Activated T-helper 1 cell treated with anti-CD3 and anti-CD28 coated beads, Interleukin-2, amount 50 U/mL, for 16 hours (primary cell): Measurements from ENCODE around the gene WDR46.

Experiments
- DNase-seq, 2 donors: peaks; one replicate each; pipeline ENCODE4 v3.0.0-alpha.2; 2020; ENCODE audit warnings: low read depth in 1 of 2, low spot score in 1 of 2

Gene WDR46, protein sequence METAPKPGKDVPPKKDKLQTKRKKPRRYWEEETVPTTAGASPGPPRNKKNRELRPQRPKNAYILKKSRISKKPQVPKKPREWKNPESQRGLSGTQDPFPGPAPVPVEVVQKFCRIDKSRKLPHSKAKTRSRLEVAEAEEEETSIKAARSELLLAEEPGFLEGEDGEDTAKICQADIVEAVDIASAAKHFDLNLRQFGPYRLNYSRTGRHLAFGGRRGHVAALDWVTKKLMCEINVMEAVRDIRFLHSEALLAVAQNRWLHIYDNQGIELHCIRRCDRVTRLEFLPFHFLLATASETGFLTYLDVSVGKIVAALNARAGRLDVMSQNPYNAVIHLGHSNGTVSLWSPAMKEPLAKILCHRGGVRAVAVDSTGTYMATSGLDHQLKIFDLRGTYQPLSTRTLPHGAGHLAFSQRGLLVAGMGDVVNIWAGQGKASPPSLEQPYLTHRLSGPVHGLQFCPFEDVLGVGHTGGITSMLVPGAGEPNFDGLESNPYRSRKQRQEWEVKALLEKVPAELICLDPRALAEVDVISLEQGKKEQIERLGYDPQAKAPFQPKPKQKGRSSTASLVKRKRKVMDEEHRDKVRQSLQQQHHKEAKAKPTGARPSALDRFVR

DNA sequence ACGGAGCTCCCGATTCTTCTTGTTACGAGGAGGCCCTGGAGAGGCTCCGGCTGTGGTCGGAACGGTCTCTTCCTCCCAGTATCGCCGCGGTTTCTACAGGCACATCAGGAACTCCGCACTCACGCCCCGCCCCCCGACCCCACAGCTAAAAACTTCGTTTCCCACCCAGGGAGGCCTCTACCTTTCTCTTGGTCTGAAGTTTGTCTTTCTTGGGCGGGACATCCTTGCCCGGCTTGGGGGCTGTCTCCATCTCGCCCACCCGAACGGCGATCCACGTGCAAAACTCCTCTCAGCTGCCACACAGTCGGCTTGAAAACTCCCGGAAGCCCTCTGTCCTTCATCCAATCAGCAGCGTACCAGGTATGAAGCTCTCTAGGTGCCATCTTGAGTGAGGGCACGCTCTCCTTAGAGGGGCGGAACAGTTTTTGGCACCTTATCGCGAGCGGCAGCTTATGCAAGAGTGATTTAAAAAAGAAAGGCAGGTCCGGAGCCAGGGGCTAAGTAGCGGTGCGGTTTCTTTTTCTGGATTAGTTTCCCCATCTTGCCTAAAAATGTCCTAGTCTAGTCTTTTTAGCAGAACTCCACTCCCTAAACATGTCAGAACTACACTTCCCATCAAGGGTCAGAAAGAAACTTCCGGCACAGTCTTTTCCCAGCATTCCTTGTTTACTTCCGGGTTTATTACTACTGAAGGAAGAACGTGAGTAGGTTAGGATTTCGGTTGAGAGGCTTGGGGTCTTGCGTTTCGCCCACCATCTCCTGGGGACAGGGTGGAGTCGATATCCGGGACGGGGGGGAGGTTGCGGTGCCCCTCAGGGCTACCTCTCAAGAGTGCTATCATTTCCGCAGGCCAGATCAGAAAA, at the start of gene WDR46, which contains the start of gene PFDN6:
Gene WDR46, minus strand, starts transcription at position 319 of the 863 bp plus-strand sequence. Its CDS starts 69 bp downstream, at position 250.
Gene PFDN6, plus strand, starts transcription at position 681 of the 863 bp plus-strand sequence. CDS start 256 bp downstream, outside the sequence.
- DNase-seq: peak; percentile 55 to 63

DNA sequence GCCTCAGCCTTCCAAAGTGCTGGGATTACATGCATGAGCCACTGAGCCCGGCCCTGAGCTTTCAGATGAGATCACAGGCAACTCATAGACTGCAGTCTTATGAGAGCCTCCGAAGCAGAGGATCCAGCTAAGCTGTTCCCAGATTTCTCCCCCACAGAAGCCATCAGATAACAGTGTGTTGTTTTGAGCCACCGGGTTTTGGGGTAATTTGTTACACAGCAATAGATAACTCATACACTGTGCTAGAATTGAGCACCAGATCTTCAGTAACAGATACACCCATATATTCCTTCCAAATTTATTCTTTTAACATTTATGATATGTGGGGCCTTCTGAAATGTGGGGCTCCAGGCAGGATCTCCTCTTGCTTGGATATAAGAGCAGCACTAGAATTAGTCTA, 47.5 kb upstream of the WDR46 start:
- DNase-seq: no peak

DNA sequence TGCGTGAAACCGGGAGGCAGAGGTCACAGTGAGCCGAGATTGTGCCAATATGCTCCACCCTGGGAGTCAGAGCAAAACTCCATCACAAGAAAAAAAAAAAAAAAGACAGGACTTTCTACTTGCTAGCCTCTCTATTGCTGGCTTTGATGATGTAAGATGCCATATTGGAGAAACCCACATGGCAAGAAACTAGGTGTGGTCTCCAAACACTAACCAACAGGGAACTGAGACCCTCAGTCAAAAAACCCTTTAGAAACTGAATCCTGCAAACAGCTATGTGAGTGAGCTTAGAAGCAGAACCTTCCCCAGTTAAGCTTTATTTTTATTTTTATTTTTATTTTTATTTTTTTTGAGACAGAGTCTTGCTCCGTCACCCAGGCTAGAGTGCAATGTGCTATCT, 46.9 kb upstream of the WDR46 start:
- DNase-seq: no peak

DNA sequence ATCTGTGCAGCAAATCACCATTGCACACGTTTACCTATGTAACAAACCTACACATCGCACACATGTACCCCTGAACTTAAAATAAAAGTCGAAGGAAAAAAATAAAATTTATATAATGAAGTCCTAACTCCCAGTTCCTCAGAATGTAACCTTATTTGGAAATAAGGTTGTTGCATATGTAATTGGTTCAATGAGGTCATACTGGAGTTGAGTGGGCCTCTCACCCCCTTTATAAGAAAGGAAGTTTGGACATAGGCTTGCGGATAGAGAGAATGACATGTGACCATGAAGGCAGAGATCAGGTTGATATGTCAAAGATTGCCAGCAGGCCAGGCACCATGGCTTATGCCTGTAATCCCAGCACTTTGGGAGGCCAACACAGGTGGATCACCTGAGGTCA, 44.6 kb upstream of the WDR46 start:
- no peak for DNase-seq

DNA sequence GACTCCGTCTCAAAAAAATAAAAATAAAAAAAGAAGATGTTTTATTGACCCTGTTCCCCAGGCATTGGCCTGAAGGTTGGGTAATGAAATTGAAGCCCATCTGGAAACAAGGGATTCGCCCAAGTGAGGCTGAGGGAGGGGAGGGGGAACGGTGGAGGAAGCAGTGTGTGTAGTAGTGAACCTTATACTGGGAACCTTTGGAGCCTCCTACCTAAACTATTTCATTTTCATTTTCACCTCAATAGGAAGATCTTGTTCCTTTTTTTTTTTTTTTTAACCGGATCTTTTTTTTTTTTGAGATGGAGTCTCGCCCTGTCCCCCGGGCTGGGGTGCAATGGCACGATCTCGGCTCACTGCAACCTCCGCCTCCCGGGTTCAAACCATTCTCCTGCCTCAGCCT, 41.7 kb upstream of the WDR46 start:
- no peak for DNase-seq

DNA sequence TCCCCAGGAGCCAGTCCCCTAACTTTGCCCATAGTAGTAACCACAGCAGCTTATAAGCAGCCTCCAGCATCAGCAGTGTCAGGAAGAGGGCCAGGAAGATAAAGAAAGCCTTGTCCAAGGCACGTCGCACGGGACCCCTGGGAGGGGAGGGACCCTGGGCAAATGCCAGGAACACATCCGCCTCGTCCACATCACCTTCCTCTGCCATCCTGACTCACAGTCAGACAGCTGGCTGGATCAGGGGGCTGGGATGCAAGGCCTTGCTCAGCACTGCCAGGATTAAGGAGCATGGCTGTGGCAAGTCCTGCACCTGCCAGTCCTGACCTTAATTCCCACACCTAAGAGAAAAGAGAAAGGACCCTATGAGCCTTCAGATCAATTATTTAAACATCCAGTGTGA, 40.0 kb upstream of the WDR46 start:
- no peak for DNase-seq

DNA sequence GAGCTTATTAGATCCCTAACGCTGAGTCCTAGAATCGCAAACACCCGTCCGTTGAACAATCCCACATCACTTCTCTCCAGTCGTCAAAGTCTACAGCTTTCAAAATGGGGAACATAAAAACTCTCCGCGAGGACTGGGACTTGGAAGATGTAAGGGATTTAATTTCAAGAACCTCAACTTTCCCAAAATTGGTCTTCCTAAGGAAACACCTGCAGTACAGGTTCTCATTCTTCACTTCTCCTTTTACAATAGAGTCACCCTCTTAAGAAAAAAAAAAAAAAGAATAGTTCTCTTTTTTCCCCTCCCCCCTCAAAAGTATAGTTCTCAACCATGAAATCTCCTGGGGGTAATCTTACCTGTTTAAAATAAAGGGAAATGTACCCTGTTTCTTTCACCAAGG, 35.1 kb upstream of the WDR46 start:
- DNase-seq: no peak

DNA sequence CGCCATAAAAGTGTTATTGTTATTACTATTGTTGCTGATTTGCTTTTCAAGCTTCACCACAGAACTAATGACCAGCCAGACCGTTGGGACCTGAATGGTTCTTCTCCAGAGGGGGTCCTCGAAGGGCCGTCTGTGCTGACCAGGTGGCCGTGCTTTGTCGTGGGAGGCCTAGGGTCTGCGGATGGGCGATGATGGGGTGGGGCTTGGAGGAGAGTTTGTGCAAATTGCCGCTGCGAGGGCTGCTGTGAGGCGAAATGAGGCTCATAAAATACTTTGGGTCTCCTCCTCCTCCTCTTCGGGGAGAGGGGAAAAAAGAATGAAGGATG, 34.5 kb upstream of the WDR46 start:
- DNase-seq: no peak

DNA sequence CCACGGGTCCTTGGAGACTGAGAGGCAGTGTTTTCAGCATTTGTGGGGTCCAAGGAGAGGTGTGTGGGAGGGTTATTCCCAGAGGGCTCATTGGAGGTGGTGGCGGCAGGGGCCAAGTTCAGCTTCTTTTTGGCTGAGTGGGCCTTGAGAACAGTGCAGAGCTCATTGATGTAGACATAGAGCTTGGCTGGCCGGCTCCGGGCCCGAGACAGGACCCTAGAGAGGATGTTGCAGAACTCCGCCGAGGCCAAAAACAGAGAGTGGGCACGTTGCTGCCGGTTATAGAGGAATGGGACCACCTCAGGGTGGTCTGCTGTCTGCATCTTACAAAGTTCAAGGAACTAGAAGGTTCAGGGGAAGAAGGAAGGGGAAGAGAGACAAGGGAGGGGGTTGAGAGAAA, 32.2 kb upstream of the WDR46 start:
- no peak for DNase-seq

DNA sequence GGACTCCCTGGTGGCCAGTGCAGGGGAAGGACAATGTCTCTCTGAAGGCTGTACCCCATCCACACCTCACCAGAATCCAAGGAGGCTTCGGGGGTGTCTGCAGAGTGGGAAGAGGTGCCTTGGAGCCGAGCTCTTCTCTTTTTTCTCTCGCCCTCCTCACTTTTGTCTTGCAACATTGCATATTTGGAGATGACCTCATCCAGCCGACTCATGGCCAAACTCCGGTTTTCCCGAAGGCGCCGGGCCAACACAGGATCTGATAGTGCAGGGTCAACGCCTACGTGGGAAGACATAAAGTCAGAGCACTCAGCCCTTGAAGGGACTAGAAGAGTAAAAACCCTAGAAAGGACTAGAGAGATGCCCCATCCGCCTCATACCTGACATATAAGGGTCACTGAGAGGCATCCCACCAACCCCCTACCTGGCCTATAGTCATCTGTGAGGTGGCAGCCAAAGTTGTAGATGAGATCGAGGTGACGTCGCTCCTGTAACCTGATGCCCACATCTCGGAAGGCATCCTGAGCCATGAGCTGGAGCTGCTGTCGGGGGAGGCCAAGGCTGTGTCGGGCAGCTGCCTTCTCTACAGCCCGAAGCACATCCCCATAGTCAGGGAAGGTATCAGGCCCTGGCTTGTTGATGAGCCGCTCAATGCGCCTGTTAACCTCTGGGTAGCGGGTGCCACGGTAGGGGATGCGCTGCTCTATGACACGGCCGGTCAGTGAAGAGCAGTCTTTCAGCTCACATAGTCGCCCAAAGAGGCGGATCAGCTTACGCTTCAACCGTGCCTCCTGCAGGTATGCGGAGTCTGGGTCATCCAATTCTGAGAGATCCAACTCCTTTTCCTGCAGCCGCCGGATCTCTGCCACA, 31.5 kb upstream of the WDR46 start:
- DNase-seq: no peak

DNA sequence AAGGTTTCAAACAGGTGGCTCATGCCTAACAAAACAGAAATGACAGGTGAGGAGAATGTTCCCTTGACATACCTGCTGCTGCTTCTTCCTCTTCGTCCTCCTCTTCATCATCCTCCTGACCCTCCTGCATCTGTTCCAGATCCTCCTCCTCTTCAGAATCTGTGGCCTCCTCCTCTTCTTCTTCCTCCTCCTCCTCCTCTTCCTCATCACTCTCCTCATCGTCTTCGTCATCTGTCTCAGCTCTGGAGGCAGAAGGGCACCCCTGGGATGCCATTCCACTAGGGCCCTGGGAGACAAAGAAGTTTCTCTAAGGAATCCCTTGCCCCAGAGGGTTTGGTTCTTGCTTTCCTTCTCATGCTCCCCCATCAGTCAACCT, 30.9 kb upstream of the WDR46 start:
- no peak for DNase-seq

DNA sequence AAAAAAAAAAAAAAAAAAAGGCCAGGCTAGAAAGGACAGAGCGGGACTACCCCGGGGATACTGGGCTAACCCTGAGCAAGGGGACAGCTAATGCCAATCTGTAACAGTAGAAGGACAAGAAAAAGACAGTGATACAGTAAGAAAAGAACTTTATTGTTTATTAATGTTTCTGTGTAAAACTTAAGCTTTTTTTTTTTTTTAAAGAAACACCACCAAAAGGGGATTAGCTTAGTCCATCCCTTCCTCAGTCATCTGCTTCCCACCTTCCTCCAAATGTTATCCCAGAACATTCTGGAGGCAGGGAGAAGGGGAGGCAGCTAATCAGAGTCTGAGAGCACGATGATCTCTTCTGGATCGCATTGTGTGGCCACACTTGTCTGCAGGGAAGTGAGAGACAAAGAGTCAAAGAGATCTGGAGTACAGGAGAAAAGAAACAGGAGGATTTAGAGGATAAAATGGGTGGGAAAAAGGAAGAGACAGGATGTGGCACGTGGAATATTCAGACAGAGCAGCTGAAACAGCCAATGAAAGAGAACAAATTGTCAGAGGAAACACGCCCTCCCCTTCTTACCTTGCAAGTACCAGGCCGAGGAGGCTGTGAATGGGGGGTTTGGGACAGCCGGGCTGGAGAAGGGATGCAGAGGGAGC, 29.5 kb upstream of the WDR46 start:
- no peak for DNase-seq

DNA sequence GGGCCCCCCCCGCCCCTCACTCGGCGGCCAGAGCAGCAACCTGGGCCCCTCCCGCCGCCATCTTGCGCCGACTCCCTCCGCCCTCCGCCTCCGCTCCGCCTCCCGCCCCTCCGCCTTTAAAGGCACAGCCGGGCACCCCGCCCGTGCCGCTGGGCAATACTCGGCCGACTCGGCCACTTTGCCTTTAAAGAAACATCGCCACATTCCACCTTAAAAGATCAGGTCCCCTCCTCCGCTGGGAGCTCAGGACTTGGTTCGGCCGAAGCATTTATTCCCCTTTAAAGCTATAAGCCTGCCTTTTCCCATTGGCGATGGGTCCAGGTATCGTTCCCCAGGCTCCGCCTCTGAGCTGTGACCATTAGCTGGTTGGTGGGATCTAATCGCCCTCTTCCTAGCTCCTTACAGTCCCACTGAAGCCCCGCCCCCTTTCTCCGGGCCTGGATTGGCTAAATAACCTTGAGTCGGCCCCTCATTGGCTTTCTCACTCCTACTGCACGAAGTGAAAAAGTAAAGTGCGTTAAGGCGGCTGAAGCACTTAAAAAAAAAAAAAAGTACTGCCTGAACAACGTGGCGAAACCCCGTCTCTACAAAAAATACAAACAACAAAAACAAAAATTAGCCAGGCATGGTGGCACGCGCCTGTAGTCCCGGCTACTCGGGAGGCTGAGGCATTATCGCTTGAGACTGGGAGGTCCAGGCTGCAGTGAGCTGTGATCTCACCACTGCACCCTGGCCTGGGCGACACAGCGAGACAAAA, 28.8 kb upstream of the WDR46 start, which contains the start of gene ZBTB22:
Gene ZBTB22, minus strand, starts transcription at position 76 of the 757 bp plus-strand sequence. CDS start 828 bp downstream, outside the sequence.
- peak; percentile 88 to 89 for DNase-seq

DNA sequence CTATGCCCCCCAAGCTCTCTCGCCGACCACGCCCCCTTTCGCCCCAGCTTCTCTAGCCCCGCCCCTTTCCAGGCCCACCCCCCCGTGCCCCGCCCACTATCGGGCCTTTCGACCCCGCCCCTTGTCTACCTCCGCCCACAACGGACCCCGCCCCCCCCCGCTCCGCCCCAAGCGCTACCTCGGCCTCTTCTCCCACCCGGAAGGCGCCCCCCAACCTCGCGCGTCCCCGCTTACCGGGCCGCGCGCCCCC, 28.3 kb upstream of the WDR46 start:
- DNase-seq: peak in 1 of 2 donors; percentile 35

DNA sequence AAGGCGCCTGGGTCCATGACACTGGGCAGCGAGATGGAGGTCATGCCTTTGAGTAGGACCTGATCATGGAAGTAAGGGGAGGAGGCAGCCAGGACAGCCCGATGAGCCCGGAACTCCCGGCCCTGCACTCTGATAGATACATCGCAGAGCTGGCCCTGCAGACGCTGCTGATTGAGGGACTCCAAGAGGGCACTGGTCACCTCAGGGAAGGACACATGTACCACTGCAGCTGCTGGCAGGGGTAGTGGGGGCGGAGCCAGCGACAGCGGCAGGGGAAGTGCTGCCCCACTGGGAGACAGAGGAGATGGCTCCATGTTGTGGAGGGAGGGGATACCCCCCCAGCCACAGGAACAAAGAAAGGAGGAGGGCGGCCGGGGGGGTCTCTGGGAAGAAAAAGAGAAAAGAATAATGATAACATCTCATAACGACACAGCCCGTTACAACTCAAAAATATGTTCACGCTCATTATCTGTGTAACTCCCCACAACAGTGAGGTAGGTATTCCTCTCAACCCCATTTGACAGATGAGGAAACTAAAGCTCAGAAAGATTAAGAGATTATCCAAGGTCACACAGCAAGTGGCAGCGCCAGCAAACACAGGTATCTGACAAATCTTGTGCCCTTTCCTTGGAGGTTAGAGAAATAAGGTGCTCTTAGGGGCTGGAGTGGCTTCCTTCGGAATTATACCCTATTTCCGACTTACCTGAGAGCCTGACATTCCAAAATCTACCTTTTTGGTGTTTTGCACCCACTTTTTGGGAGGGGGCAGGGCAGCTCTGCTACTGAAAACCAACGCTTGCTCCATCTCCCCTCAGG, 27.8 kb upstream of the WDR46 start:
- no peak for DNase-seq

DNA sequence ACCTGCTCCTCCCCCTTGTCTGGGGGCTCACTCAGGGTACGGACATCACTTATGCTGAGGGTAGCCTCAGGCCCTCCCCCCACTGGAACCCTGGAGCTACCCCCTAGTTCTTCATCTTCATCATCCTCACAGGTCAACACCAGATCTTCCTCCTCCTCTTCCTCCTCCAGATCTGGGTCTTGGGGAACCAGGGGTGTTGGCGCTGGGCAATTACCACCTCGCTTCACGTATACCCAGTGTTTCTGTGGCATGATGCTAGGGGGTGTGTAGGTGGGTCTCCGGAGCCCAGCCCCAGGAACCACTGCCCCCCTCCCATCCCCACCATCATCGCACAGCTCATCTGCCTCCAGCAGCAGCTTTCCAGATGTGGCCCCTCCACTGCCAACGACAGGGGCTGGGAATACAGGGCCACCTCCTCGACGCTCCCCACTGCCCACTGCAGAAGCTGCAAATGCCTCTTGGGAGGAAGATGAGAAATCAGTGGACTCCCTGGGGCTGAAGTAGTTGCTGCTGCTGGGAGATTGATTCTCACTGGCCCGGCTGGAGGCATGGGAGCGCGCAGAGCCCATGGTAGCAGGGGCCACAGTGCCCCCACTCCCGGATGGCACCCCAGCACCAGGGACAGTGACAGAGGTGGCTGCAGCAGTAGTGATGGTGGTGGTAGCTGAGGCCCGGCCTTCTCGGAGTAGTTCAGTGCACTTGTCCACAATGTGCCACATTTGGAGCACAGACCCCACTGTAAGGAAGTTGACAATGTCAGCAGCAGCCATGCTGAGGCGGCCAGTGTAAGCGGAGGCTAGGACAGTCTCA, 27.0 kb upstream of the WDR46 start:
- DNase-seq: no peak

DNA sequence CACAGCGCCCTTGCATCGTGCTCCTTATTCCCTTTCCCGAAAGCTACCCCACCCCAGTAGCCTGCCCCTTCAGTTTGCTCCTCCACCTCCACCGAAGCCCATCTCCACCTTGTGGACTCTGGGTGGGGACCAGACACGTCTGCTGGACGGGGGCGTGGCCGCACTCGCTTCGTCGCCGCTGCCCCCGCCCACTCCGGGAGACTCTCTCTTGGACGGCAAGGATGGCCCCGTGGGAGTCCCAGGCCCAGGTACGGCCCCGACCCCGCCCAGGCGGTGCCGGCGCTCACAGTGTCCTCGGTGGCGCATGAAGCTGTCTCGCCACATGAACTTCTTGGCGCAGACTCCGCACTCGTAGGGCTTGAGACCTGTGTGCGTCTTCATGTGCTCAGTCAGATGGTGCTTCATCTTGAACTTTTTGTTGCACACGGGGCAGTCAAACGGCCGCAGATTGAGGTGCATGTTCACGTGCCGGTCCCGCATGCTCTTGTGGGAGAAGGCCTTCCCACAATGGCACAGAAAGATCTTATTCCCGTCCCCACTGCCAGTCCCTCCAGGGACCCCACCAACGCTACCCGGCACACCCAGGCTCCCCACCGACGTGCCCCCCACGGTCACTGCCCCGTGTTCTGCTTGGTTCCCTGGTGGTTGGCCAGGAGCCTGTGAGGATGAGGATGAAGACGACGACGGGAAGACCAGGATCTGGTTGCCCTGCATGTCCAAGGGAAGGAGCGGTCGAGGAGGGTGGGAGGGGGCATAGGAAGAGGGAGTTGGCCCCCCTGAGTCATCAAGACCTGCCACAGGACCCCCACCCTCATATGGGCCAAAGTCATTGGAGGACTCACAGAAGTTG, 26.1 kb upstream of the WDR46 start:
- no peak for DNase-seq
